Fibroblast of lung (primary cell): ENCODE measurements around the gene APAF1. TPM values are rescaled to one million over a fixed set of nuclear protein-coding genes. Genes with fewer than 3 reads are reported as not detected.

ENCODE experiments used
- DNase-seq, 2 donors: peaks; one replicate each; pipeline versions ENCODE4 v3.0.0 to v3.0.0-alpha.2; 2010; ENCODE audit warnings: low read depth in 2 of 2
- H2AFZ ChIP-seq: 2 replicates; pipeline ENCODE4 v1.5.1; 2012; ENCODE audit warnings: low read length, control low read depth, inconsistent platforms
- H3K27ac ChIP-seq: 2 replicates; pipeline ENCODE4 v1.5.1; 2011; ENCODE audit warnings: low read length, control low read depth; ENCODE audit not compliant: insufficient read depth
- H3K27me3 ChIP-seq: 2 replicates; pipeline ENCODE4 v1.5.1; 2011; ENCODE audit warnings: mild to moderate bottlenecking, low read length; ENCODE audit not compliant: control insufficient read depth, insufficient read depth
- H3K36me3 ChIP-seq: 2 replicates; pipeline ENCODE4 v1.5.1; 2011; ENCODE audit warnings: low read length; ENCODE audit not compliant: control insufficient read depth, insufficient read depth
- H3K4me1 ChIP-seq: 2 replicates; pipeline ENCODE4 v1.5.1; 2011; ENCODE audit warnings: low read length; ENCODE audit not compliant: control insufficient read depth, insufficient read depth; ENCODE audit errors: extremely low read depth
- H3K4me2 ChIP-seq: 2 replicates; pipeline ENCODE4 v1.5.1; 2011; ENCODE audit warnings: low read length, control low read depth; ENCODE audit not compliant: insufficient read depth; ENCODE audit errors: extremely low read depth
- H3K4me3 ChIP-seq, 4 experiments: fragments of 200-600 bp in 1 of 4; sonication (generic) in 1 of 4; replicated peaks in 1 of 4; 2 replicates each; pipeline ENCODE4 v1.5.1; 2011 to 2016; ENCODE audit warnings: low read length in 4 of 4, low read depth in 3 of 4, mild to moderate bottlenecking in 3 of 4, control low read depth in 2 of 4, inconsistent platforms in 1 of 4, mixed read lengths in 1 of 4; ENCODE audit not compliant: insufficient read depth in 1 of 4; ENCODE audit errors: control extremely low read depth in 1 of 4
- H3K79me2 ChIP-seq: 2 replicates; pipeline ENCODE4 v1.5.1; 2012; ENCODE audit warnings: mild to moderate bottlenecking, low read length, inconsistent platforms; ENCODE audit not compliant: control insufficient read depth, insufficient read depth
- H3K9ac ChIP-seq: 2 replicates; pipeline ENCODE4 v1.5.1; 2011; ENCODE audit warnings: mild to moderate bottlenecking, low read length, control low read depth; ENCODE audit not compliant: insufficient read depth
- H3K9me3 ChIP-seq: 2 replicates; pipeline ENCODE4 v1.5.1; 2012; ENCODE audit warnings: low read depth, low read length; ENCODE audit not compliant: control insufficient read depth, insufficient read depth
- H4K20me1 ChIP-seq: 2 replicates; pipeline ENCODE4 v1.5.1; 2011; ENCODE audit warnings: low read length; ENCODE audit not compliant: control insufficient read depth, insufficient read depth; ENCODE audit errors: extremely low read depth
- CTCF ChIP-seq, 2 donors: IDR thresholded peaks in 1 of 2; conservative IDR thresholded peaks in 1 of 2; 1 replicate in 1 of 2; 2 replicates in 1 of 2; pipeline ENCODE4 v1.5.1; 2011 to 2012; ENCODE audit warnings: low read length in 2 of 2, control low read depth in 1 of 2, inconsistent platforms in 1 of 2, low read depth in 1 of 2, mild to moderate bottlenecking in 1 of 2
- EZH2 ChIP-seq: IDR thresholded peaks from 2 replicates; pipeline ENCODE4 v1.5.1; 2012; ENCODE audit warnings: low read length, control low read depth, mild to moderate bottlenecking; ENCODE audit errors: missing control alignments
- polyA plus RNA-seq, 2 donors: library from polyadenylated mRNA; depleted of rRNA in 1 of 2; stranded (reverse) in 1 of 2; unstranded in 1 of 2; fragments of >200 nt; gene quantifications; 2 replicates each; pipeline ENCODE4 v1.2.1, GENCODE V29; 2011 to 2012; ENCODE audit warnings: missing spikeins in 1 of 2
- total RNA-seq: library from RNA; depleted of rRNA; stranded (reverse); fragments of >200 nt; gene quantifications from 2 replicates; pipeline ENCODE4 v1.2.1, GENCODE V29; 2014

Gene APAF1
- total and polyA plus RNA-seq, 2 donors (not counting 1 experiment from before 2014, with no cell fraction given): 13.6 to 23.3 TPM

- H2AFZ ChIP-seq: no peak overlapping the region
- peak in 1 of 2 donors; percentile 22 for DNase-seq
- H3K9ac ChIP-seq: no peak overlapping the region
- no peak overlapping the region for H3K4me2 ChIP-seq
- no peak overlapping the region for H3K27ac ChIP-seq
- H3K36me3 ChIP-seq: peaks cover 9% of the 10 kb centered on the region
- H3K9me3 ChIP-seq: no peaks in the 10 kb centered on the region
- peak in 1 of 2 donors; percentile 11 for TF ChIP-seq CTCF (conservative IDR thresholded peaks at IDR 0.05 in 1 of 2, IDR thresholded peaks at IDR 0.05 in 1 of 2; ENCODE audit: low read depth in 1 of 2, low read length in 2 of 2)
- TF ChIP-seq EZH2: no peak
- no peaks in the 10 kb centered on the region for H3K4me1 ChIP-seq
- H3K4me3 ChIP-seq: no peak overlapping the region
- no peaks in the 10 kb centered on the region for H3K79me2 ChIP-seq
- H3K27me3 ChIP-seq: no peaks in the 10 kb centered on the region
- H4K20me1 ChIP-seq: no peaks in the 10 kb centered on the region
These were observed 38.6 kb upstream of the APAF1 start for GRCh38 chr12:98606359-98606988.

DNA sequence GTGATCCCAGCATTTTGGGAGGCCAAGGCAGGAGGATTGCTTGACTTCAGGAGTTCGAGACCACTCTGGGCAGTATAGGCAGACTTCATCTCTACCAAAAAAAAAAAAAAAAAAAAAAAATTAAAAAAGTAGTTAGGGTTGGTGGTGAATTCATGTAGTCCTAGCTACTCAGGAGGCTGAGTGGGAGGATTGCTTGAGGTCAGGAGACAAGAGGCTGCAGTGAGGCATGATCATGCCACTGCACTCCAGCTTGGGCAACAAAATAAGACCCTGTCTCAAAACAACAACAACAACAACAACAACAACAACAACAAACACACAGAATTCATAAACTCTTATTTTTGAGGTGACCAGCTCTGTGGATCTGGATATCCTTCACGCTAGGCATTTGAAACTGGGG is 34.5 kb upstream of the APAF1 start:
- Histone ChIP-seq H2AFZ (no peak overlapping the region), H3K4me2 (no peak overlapping the region), H3K36me3 (no peaks in the 10 kb centered on the region), H3K27ac (no peak overlapping the region), H3K27me3 (no peaks in the 10 kb centered on the region), H4K20me1 (no peaks in the 10 kb centered on the region), H3K9me3 (no peaks in the 10 kb centered on the region), H3K79me2 (no peaks in the 10 kb centered on the region), H3K4me3 (no peak overlapping the region), H3K9ac (no peak overlapping the region), H3K4me1 (no peaks in the 10 kb centered on the region)
- DNase-seq: no peak
- TF ChIP-seq CTCF (conservative IDR thresholded peaks at IDR 0.05 in 1 of 2, IDR thresholded peaks at IDR 0.05 in 1 of 2; ENCODE audit: low read depth in 1 of 2, low read length in 2 of 2): no peak
- TF ChIP-seq EZH2: no peak

- DNase-seq: no peak
- no peaks in the 10 kb centered on the region for H3K4me1 ChIP-seq
- H3K27ac ChIP-seq: no peak overlapping the region
- no peak overlapping the region for H3K9ac ChIP-seq
- no peaks in the 10 kb centered on the region for H3K27me3 ChIP-seq
- TF ChIP-seq CTCF (conservative IDR thresholded peaks at IDR 0.05 in 1 of 2, IDR thresholded peaks at IDR 0.05 in 1 of 2; ENCODE audit: low read depth in 1 of 2, low read length in 2 of 2): no peak
- TF ChIP-seq EZH2: no peak
- no peak overlapping the region for H2AFZ ChIP-seq
- H3K36me3 ChIP-seq: no peaks in the 10 kb centered on the region
- no peaks in the 10 kb centered on the region for H3K9me3 ChIP-seq
- no peaks in the 10 kb centered on the region for H4K20me1 ChIP-seq
- H3K4me3 ChIP-seq: no peak overlapping the region
- H3K4me2 ChIP-seq: no peak overlapping the region
- H3K79me2 ChIP-seq: no peaks in the 10 kb centered on the region
These were observed 32.3 kb upstream of the APAF1 start for GRCh38 chr12:98612696-98613334.
